Left ventricle myocardium inferior (tissue), 1 donor: Measurements from ENCODE around the gene EEF1A1. TPM values are rescaled to one million over a fixed set of nuclear protein-coding genes. Genes with fewer than 3 reads are reported as not detected.

Source experiments
- DNase-seq: peaks from one replicate; pipeline ENCODE4 v3.0.0-alpha.2; 2020
- H3K27ac ChIP-seq: fragments of 200-600 bp; replicated peaks from 2 replicates; pipeline ENCODE4 v1.8.0; 2021
- H3K27me3 ChIP-seq: fragments of 200-600 bp; 2 replicates; pipeline ENCODE4 v1.8.0; 2021; ENCODE audit warnings: low read depth
- H3K36me3 ChIP-seq: fragments of 200-600 bp; 2 replicates; pipeline ENCODE4 v1.8.0; 2021
- H3K4me1 ChIP-seq: fragments of 200-600 bp; 2 replicates; pipeline ENCODE4 v1.8.0; 2021
- H3K4me3 ChIP-seq: fragments of 200-600 bp; 2 replicates; pipeline ENCODE4 v1.8.0; 2021; ENCODE audit warnings: mild to moderate bottlenecking, moderate library complexity
- H3K9me3 ChIP-seq: fragments of 200-600 bp; replicated peaks from 2 replicates; pipeline ENCODE4 v1.8.0; 2021
- CTCF ChIP-seq: fragments of 200-600 bp; IDR thresholded peaks from 2 replicates; pipeline ENCODE4 v1.8.0; 2021; ENCODE audit warnings: antibody characterized with exemption, mild to moderate bottlenecking, borderline replicate concordance
- intact Hi-C: fragments of 100-400 bp; cut with micrococcal nuclease; formaldehyde crosslinking; loops from one replicate; pipeline ENCODE4 v1.11.0; 2022
- total RNA-seq: library from RNA; stranded (reverse); fragmentation: NEBNext Ultra II Directional; extraction: Animal tissue kit (Norgen Biotek cat#: 25700); gene quantifications from one replicate; pipeline ENCODE4 v1.2.1, GENCODE V29; 2021
- donor health status: DM: no; HTN: yes; CAD: no; lungs with severe emphysema.

EEF1A1 gene
- total RNA-seq, 1 donor from 2014 or later = 1,882 TPM

- intact Hi-C loops = loop anchor here (5.0 kb wide), 1 partner anchor 93 kb away; no protein-coding TSS in a partner anchor
- Histone ChIP-seq H3K9me3 (no peaks in the 10 kb centered on the region), H3K4me3 (no peak overlapping the region), H3K36me3 (peaks cover 37% of the 10 kb centered on the region), H3K27ac (no peak overlapping the region), H3K4me1 (peaks cover 37% of the 10 kb centered on the region), H3K27me3 (peaks cover 8% of the 10 kb centered on the region)
- no peak for DNase-seq
- TF ChIP-seq CTCF = no peak
Measured at GRCh38 chr6:73514746-73515110, 6.1 kb downstream of the EEF1A1 start.

GRCh38 chr6:73513496-73513854 lies 7.4 kb downstream of the EEF1A1 start:
- intact Hi-C loops = no loop called here
- Histone ChIP-seq H3K4me3 (no peak overlapping the region), H3K4me1 (peaks cover 26% of the 10 kb centered on the region), H3K27me3 (peaks cover 8% of the 10 kb centered on the region), H3K9me3 (no peaks in the 10 kb centered on the region), H3K27ac (no peak overlapping the region), H3K36me3 (peaks cover 26% of the 10 kb centered on the region)
- DNase-seq = no peak
- no peak for TF ChIP-seq CTCF

GRCh38 chr6:73511796-73512195 lies 9.0 kb downstream of the EEF1A1 start:
- intact Hi-C loops = no loop called here
- Histone ChIP-seq H3K4me1 (peaks cover 12% of the 10 kb centered on the region), H3K36me3 (peaks cover 13% of the 10 kb centered on the region), H3K27ac (no peak overlapping the region), H3K27me3 (peaks cover 8% of the 10 kb centered on the region), H3K4me3 (no peak overlapping the region), H3K9me3 (no peaks in the 10 kb centered on the region)
- no peak for TF ChIP-seq CTCF
- no peak for DNase-seq

GRCh38 chr6:73509851-73510250 lies 11.0 kb downstream of the EEF1A1 start:
- H3K36me3 ChIP-seq = peaks cover 3% of the 10 kb centered on the region
- peaks cover 8% of the 10 kb centered on the region for H3K27me3 ChIP-seq
- TF ChIP-seq CTCF = no peak
- DNase-seq = no peak
- peaks cover 6% of the 10 kb centered on the region for H3K9me3 ChIP-seq
- H3K27ac ChIP-seq = no peak overlapping the region
- intact Hi-C loops = no loop called here
- no peaks in the 10 kb centered on the region for H3K4me1 ChIP-seq
- H3K4me3 ChIP-seq = no peak overlapping the region

- no peak overlapping the region for H3K27ac ChIP-seq
- no peak for DNase-seq
- intact Hi-C loops = no loop called here
Measured at GRCh38 chr6:73508776-73509175, 12.1 kb downstream of the EEF1A1 start.

More at GRCh38 chr6:73508776-73509175, 12.1 kb downstream of the EEF1A1 start:
- H3K27me3 ChIP-seq = peaks cover under 1% of the 10 kb centered on the region
- peaks cover 11% of the 10 kb centered on the region for H3K36me3 ChIP-seq
- no peak for TF ChIP-seq CTCF
- H3K4me3 ChIP-seq = no peak overlapping the region
- H3K9me3 ChIP-seq = peaks cover 6% of the 10 kb centered on the region
- no peaks in the 10 kb centered on the region for H3K4me1 ChIP-seq
